OCI-LY1 (cell line): ENCODE measurements around the gene TCP11.

Source experiments
- CTCF ChIP-seq: fragments of 200-600 bp; sonication (generic), shearing (Covaris generic); IDR thresholded peaks from 2 replicates; pipeline ENCODE4 v1.5.1; 2017; ENCODE audit warnings: mild to moderate bottlenecking, antibody characterized with exemption, low read length, moderate library complexity, mixed read lengths
- EZH2 ChIP-seq: fragments of 200-600 bp; sonication (generic), shearing (Covaris generic); IDR thresholded peaks from 2 replicates; pipeline ENCODE4 v1.8.0; 2017; ENCODE audit warnings: borderline replicate concordance, mixed run types, mild to moderate bottlenecking, antibody characterized with exemption, low read length, moderate library complexity, mixed read lengths

DNA sequence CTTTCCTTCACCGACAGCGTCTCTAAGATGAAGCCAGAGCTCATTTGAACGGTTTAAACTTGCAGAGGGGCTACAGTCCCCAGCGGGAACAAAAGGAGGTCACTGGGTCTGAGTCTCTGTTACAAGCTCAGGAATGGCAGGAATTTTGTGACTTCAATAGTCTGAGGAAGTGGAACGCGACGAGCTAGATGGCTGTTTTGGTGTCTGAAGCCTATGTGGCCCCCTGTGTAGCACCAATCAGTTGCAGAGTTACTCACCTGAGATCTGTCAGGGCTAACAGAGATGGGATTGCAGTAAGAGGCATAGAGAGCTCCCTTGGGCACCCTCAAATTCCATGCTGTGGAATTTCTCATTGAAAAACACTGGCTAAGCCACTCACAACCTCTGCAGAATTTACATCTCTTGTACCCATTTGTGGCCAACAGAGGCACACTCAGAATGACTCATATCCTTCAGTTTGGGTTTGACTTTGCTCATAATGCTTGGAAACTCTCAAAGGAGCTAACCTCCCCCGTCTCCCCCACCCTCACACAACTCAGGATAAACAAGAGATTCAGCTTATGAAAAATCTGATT lies 7.1 kb upstream of the TCP11 start:
- TF ChIP-seq CTCF (no peak), EZH2 (no peak)
